Measurements from ENCODE around the gene DOCK9. TPM values are rescaled to one million over a fixed set of nuclear protein-coding genes. Genes with fewer than 3 reads are reported as not detected.
A peak's percentile ranks its signal among the peaks of the same experiment; 100 is the strongest.

Gene DOCK9
- total RNA-seq, 1 donor from 2014 or later, result 56.3 TPM

- H3K36me3 Mint-ChIP-seq (ENCODE audit: low read depth, unreplicated experiment), result no peaks in the 10 kb centered on the region
- Histone ChIP-seq H3K9ac (ENCODE audit: low read length) (peak overlapping the region; percentile 84), H3K4me2 (ENCODE audit: low read length) (peak overlapping the region; percentile 92), H3K27me3 (ENCODE audit: insufficient read depth, low read length) (no peaks in the 10 kb centered on the region), H3K9me3 (ENCODE audit: insufficient read depth, low read depth, low read length) (no peaks in the 10 kb centered on the region), H4K20me1 (ENCODE audit: insufficient read depth, low read length) (no peaks in the 10 kb centered on the region), H3K4me3 (ENCODE audit: insufficient read depth, low read depth, low read length) (peak overlapping the region; percentile 62), H3K79me2 (ENCODE audit: insufficient read depth, low read length) (peaks cover 11% of the 10 kb centered on the region), H3K4me1 (ENCODE audit: insufficient read depth, low read length) (peaks cover 45% of the 10 kb centered on the region), H3K27ac (ENCODE audit: low read depth, low read length) (peak overlapping the region; percentile 11), H2AFZ (ENCODE audit: low read depth, low read length) (no peak overlapping the region), H3K36me3 (ENCODE audit: insufficient read depth, low read length) (no peaks in the 10 kb centered on the region)
- no peak for DNase-seq (ENCODE audit: low read depth)
- no peaks in the 10 kb centered on the region for H3K9me3 Mint-ChIP-seq (ENCODE audit: unreplicated experiment)
- TF ChIP-seq EZH2 (IDR thresholded peaks at IDR 0.05; ENCODE audit: insufficient read depth, low read length) (no peak), CTCF (IDR thresholded peaks at IDR 0.05; ENCODE audit: insufficient read depth, low read depth, low read length) (no peak)
- no peak for FAIRE-seq
- H3K4me3 Mint-ChIP-seq (ENCODE audit: unreplicated experiment), result peak overlapping the region; percentile 84
- no peaks in the 10 kb centered on the region for H3K27me3 Mint-ChIP-seq (ENCODE audit: low read depth, unreplicated experiment)
- H3K27ac Mint-ChIP-seq (ENCODE audit: unreplicated experiment), result peak overlapping the region; percentile 83
- H3K4me1 Mint-ChIP-seq (ENCODE audit: low read depth, unreplicated experiment), result peaks cover 61% of the 10 kb centered on the region
Observed at GRCh38 chr13:98975822-98976261, 2.0 kb downstream of the DOCK9 start.

GRCh38 chr13:98974053-98974452, 3.8 kb downstream of the DOCK9 start:
- no peaks in the 10 kb centered on the region for H3K36me3 ChIP-seq (ENCODE audit: insufficient read depth, low read length)
- no peak overlapping the region for H3K9ac ChIP-seq (ENCODE audit: low read length)
- H3K4me1 Mint-ChIP-seq (ENCODE audit: low read depth, unreplicated experiment), result peaks cover 76% of the 10 kb centered on the region
- H3K4me2 ChIP-seq (ENCODE audit: low read length), result no peak overlapping the region
- H3K9me3 ChIP-seq (ENCODE audit: insufficient read depth, low read depth, low read length), result no peaks in the 10 kb centered on the region
- no peak overlapping the region for H2AFZ ChIP-seq (ENCODE audit: low read depth, low read length)
- peaks cover 45% of the 10 kb centered on the region for H3K4me1 ChIP-seq (ENCODE audit: insufficient read depth, low read length)
- DNase-seq (ENCODE audit: low read depth), result no peak
- no peaks in the 10 kb centered on the region for H3K27me3 Mint-ChIP-seq (ENCODE audit: low read depth, unreplicated experiment)
- no peaks in the 10 kb centered on the region for H3K9me3 Mint-ChIP-seq (ENCODE audit: unreplicated experiment)
- peaks cover 16% of the 10 kb centered on the region for H3K79me2 ChIP-seq (ENCODE audit: insufficient read depth, low read length)
- H3K27me3 ChIP-seq (ENCODE audit: insufficient read depth, low read length), result no peaks in the 10 kb centered on the region
- no peak overlapping the region for H3K27ac Mint-ChIP-seq (ENCODE audit: unreplicated experiment)
- no peak overlapping the region for H3K4me3 ChIP-seq (ENCODE audit: insufficient read depth, low read depth, low read length)
- no peaks in the 10 kb centered on the region for H4K20me1 ChIP-seq (ENCODE audit: insufficient read depth, low read length)
- no peak overlapping the region for H3K4me3 Mint-ChIP-seq (ENCODE audit: unreplicated experiment)
- no peak for FAIRE-seq
- H3K27ac ChIP-seq (ENCODE audit: low read depth, low read length), result no peak overlapping the region
- peaks cover 2% of the 10 kb centered on the region for H3K36me3 Mint-ChIP-seq (ENCODE audit: low read depth, unreplicated experiment)
- no peak for TF ChIP-seq EZH2 (IDR thresholded peaks at IDR 0.05; ENCODE audit: insufficient read depth, low read length)

GRCh38 chr13:98972627-98973026, 5.2 kb downstream of the DOCK9 start:
- Histone ChIP-seq H2AFZ (ENCODE audit: low read depth, low read length) (no peak overlapping the region), H4K20me1 (ENCODE audit: insufficient read depth, low read length) (no peaks in the 10 kb centered on the region), H3K9me3 (ENCODE audit: insufficient read depth, low read depth, low read length) (no peaks in the 10 kb centered on the region), H3K27ac (ENCODE audit: low read depth, low read length) (peak overlapping the region; percentile 55), H3K4me2 (ENCODE audit: low read length) (peak overlapping the region; percentile 66), H3K27me3 (ENCODE audit: insufficient read depth, low read length) (no peaks in the 10 kb centered on the region), H3K4me1 (ENCODE audit: insufficient read depth, low read length) (peaks cover 41% of the 10 kb centered on the region), H3K79me2 (ENCODE audit: insufficient read depth, low read length) (peaks cover 16% of the 10 kb centered on the region), H3K4me3 (ENCODE audit: insufficient read depth, low read depth, low read length) (no peak overlapping the region), H3K36me3 (ENCODE audit: insufficient read depth, low read length) (no peaks in the 10 kb centered on the region), H3K9ac (ENCODE audit: low read length) (peak overlapping the region; percentile 14)
- peak; percentile 88 for DNase-seq (ENCODE audit: low read depth)
- H3K4me3 Mint-ChIP-seq (ENCODE audit: unreplicated experiment), result peak overlapping the region; percentile 50
- FAIRE-seq, result peak; percentile 50
- no peaks in the 10 kb centered on the region for H3K9me3 Mint-ChIP-seq (ENCODE audit: unreplicated experiment)
- H3K27ac Mint-ChIP-seq (ENCODE audit: unreplicated experiment), result peak overlapping the region; percentile 89
- peaks cover 64% of the 10 kb centered on the region for H3K4me1 Mint-ChIP-seq (ENCODE audit: low read depth, unreplicated experiment)
- peaks cover 2% of the 10 kb centered on the region for H3K36me3 Mint-ChIP-seq (ENCODE audit: low read depth, unreplicated experiment)
- TF ChIP-seq EZH2 (IDR thresholded peaks at IDR 0.05; ENCODE audit: insufficient read depth, low read length) (no peak), CTCF (IDR thresholded peaks at IDR 0.05; ENCODE audit: insufficient read depth, low read depth, low read length) (no peak)
- H3K27me3 Mint-ChIP-seq (ENCODE audit: low read depth, unreplicated experiment), result no peaks in the 10 kb centered on the region
